Endothelial cell (in vitro differentiated cells): ENCODE data around the gene PRDM15. TPM values are rescaled to one million over a fixed set of nuclear protein-coding genes. Genes with fewer than 3 reads are reported as not detected.

Source experiments
- DNase-seq: peaks from one replicate; pipeline ENCODE4 v3.0.0; 2021; ENCODE audit warnings: low spot score
- H3K27ac Mint-ChIP-seq: one replicate; pipeline ENCODE4 v1.8.0; 2021; ENCODE audit warnings: mixed read lengths, inconsistent platforms; ENCODE audit not compliant: unreplicated experiment
- H3K27me3 Mint-ChIP-seq: one replicate; pipeline ENCODE4 v1.8.0; 2021; ENCODE audit warnings: mild to moderate bottlenecking, moderate library complexity, mixed read lengths, inconsistent platforms; ENCODE audit not compliant: unreplicated experiment
- H3K36me3 Mint-ChIP-seq: one replicate; pipeline ENCODE4 v1.8.0; 2021; ENCODE audit warnings: mild to moderate bottlenecking, low read depth, mixed read lengths, inconsistent platforms; ENCODE audit not compliant: unreplicated experiment
- H3K4me1 Mint-ChIP-seq: one replicate; pipeline ENCODE4 v1.8.0; 2021; ENCODE audit warnings: mild to moderate bottlenecking, mixed read lengths, inconsistent platforms; ENCODE audit not compliant: unreplicated experiment
- H3K4me3 Mint-ChIP-seq: one replicate; pipeline ENCODE4 v1.8.0; 2021; ENCODE audit warnings: mild to moderate bottlenecking, mixed read lengths, inconsistent platforms; ENCODE audit not compliant: unreplicated experiment
- H3K9me3 Mint-ChIP-seq: one replicate; pipeline ENCODE4 v1.8.0; 2021; ENCODE audit warnings: mixed read lengths, inconsistent platforms; ENCODE audit not compliant: unreplicated experiment
- total RNA-seq: library from RNA; stranded (reverse); fragmentation: NEBNext Ultra II Directional; extraction: Animal tissue kit (Norgen Biotek cat#: 25700); gene quantifications from one replicate; pipeline ENCODE4 v1.2.1, GENCODE V29; 2021; ENCODE audit not compliant: unreplicated experiment
- TF ChIP-seq, protein P1 (sequence below): fragments of 200-600 bp; sonication (generic); IDR thresholded peaks from one replicate; pipeline ENCODE4 v1.5.0; 2021; ENCODE audit warnings: antibody characterized with exemption; ENCODE audit not compliant: unreplicated experiment

The PRDM15 gene
- total RNA-seq, 1 donor from 2014 or later: 7.5 TPM

DNA sequence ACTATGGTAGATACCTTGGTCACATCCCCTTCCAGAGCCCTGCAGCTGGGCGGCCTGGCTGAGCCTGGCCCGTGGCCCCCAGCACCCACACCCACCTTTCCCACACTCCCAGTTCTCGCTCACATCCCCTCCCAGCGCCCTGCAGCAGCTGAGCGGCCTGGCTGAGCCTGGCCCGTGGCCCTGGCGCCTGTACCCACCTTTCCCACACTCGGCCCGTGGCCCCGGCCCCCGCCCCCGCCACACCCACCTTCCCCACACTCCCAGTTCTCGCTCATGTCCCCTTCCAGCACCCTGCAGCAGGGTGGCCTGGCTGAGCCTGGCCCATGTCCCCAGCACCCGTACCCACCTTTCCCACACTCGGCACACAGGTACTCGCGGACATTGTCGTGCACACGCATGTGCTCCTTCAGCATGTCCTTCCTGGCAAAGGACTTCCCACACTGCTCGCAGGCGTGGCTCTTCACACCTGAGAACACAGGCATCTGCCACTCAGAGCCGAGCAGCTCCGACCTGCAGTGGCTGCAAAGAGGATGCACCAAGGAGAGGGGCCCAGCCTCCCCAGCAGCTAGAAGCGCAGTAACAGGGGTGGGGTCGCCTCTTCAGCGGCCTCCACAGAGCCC, 59.8 kb downstream of the PRDM15 start:
- no peak for DNase-seq
- Mint-ChIP-seq H3K36me3 (peaks cover 18% of the 10 kb centered on the region), H3K9me3 (no peaks in the 10 kb centered on the region), H3K4me1 (peaks cover 5% of the 10 kb centered on the region), H3K27me3 (no peaks in the 10 kb centered on the region), H3K4me3 (no peak overlapping the region), H3K27ac (no peak overlapping the region)
- TF ChIP-seq, protein P1, sequence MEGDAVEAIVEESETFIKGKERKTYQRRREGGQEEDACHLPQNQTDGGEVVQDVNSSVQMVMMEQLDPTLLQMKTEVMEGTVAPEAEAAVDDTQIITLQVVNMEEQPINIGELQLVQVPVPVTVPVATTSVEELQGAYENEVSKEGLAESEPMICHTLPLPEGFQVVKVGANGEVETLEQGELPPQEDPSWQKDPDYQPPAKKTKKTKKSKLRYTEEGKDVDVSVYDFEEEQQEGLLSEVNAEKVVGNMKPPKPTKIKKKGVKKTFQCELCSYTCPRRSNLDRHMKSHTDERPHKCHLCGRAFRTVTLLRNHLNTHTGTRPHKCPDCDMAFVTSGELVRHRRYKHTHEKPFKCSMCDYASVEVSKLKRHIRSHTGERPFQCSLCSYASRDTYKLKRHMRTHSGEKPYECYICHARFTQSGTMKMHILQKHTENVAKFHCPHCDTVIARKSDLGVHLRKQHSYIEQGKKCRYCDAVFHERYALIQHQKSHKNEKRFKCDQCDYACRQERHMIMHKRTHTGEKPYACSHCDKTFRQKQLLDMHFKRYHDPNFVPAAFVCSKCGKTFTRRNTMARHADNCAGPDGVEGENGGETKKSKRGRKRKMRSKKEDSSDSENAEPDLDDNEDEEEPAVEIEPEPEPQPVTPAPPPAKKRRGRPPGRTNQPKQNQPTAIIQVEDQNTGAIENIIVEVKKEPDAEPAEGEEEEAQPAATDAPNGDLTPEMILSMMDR: no peak

DNA sequence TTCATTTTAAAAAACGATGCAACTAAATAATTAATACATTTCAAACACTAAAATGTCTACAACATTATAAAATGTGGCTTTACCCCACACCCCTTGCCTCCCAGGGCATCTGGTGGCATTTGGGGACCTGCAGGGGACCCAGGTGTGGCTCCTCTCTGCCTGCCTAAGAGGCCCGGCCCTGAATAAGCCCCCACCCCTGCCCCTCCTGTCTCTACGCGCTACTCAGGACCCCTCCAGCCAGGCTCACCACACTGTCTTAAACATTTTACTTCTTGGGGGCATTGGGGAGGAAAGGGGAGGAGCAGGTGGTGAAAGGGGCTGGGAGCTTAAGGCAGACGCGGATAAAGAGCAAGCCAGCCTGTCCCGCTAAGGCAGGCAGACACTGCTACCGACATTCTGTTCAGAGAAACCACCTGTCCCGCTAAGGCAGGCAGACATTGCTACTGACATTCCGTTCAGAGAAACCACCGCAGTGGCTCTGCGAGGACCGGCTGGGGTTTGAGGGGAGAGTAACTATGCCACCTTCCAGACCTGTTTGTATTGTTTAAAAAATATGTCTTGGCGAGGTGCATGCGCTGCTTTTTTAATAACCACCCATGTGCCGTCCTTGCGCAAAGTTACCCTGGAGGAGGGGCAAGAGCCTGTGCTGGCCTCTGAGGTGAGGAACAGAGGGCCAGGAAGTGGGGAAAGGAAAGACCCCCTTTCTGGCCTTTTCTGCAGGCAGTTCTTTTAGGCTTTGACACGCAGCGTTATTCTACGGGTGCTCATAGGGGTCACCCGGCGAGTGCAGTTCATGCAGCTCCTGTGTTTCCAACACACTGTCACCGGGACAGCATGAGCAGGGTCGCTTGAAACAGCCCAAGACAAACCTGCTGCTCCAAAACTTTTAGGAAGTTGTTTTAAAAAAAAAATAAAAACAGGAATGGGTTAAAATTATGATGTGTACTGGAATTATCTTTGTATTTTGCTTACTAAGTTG, 61.0 kb downstream of the PRDM15 start:
- Mint-ChIP-seq H3K4me1 (peaks cover 5% of the 10 kb centered on the region), H3K27me3 (no peaks in the 10 kb centered on the region), H3K36me3 (peaks cover 10% of the 10 kb centered on the region), H3K9me3 (no peaks in the 10 kb centered on the region), H3K4me3 (no peak overlapping the region), H3K27ac (no peak overlapping the region)
- TF ChIP-seq, protein P1: no peak
- no peak for DNase-seq

DNA sequence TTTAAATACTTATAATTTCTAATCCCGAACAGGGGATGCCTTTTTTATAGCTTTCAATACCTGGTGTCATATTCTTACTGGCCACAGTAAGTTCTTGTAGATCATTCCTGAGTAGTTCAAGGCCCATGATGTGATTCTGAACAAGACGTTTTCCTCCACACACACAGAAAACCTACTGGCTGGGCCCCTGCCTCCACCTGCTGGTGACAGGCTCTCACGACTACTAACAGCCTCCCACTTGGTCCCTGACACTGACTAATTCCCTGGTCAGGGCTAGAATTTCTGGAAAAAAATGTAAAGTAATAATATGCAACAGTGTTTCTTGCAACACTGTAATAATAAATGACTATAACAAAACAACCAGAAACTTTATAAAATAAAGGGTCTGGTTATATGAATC, 61.9 kb downstream of the PRDM15 start:
- H3K9me3 Mint-ChIP-seq: no peaks in the 10 kb centered on the region
- TF ChIP-seq, protein P1: peak; percentile 14
- H3K36me3 Mint-ChIP-seq: peaks cover 10% of the 10 kb centered on the region
- no peak overlapping the region for H3K4me3 Mint-ChIP-seq
- peak; percentile 70 for DNase-seq
- H3K4me1 Mint-ChIP-seq: peaks cover 2% of the 10 kb centered on the region
- no peak overlapping the region for H3K27ac Mint-ChIP-seq
- no peaks in the 10 kb centered on the region for H3K27me3 Mint-ChIP-seq

DNA sequence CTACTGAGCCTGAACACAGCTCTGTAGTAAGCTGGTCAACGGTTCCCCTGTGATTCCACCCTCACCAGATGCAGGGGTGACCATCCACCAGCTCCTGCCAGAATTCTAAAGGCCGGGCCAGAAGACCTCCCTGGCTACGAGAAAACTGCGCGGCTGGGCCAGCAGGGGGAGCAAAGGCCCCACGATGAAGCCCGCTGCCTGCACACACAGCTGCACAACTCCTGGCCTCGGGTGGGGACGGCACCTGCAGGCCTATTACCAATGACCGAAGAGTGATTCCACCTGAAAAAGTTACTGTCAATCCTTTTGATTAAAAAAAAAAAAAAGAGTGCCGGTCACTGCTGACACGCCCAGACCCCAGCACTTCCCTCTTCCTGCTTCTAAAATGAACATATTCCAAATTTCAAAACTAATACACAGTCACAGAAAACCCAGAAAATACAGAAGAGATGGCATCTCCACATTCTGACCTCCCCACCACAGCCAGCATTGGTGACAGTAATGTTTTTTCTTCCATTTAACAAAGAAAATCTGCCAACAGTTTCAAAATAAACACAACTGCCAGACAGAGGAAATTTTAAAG, 62.5 kb downstream of the PRDM15 start:
- DNase-seq: peak; percentile 76
- Mint-ChIP-seq H3K9me3 (no peaks in the 10 kb centered on the region), H3K27ac (no peak overlapping the region), H3K36me3 (peaks cover 6% of the 10 kb centered on the region), H3K4me1 (no peaks in the 10 kb centered on the region), H3K27me3 (no peaks in the 10 kb centered on the region), H3K4me3 (no peak overlapping the region)
- TF ChIP-seq, protein P1: peak; percentile 63
